Activated naive CD8-positive, alpha-beta T cell (primary cell): Measurements from ENCODE around the gene C5orf58.
A peak's percentile ranks its signal among the peaks of the same experiment; 100 is the strongest.
"Not testable (repeated sequence)": the region's sequence is repeated elsewhere in the genome, so short reads cannot be mapped to it uniquely, and the experiment has no call there.

ENCODE experiments used
- H3K27ac Mint-ChIP-seq: one replicate; pipeline ENCODE4 v1.8.0; 2021; ENCODE audit warnings: mixed read lengths
- H3K27me3 Mint-ChIP-seq: one replicate; pipeline ENCODE4 v1.8.0; 2021; ENCODE audit warnings: mixed read lengths
- H3K36me3 Mint-ChIP-seq: one replicate; pipeline ENCODE4 v1.8.0; 2021; ENCODE audit warnings: mixed read lengths
- H3K4me1 Mint-ChIP-seq: one replicate; pipeline ENCODE4 v1.8.0; 2021; ENCODE audit warnings: low read depth, mixed read lengths
- H3K4me3 Mint-ChIP-seq: one replicate; pipeline ENCODE4 v1.8.0; 2021; ENCODE audit warnings: mild to moderate bottlenecking, mixed read lengths
- H3K9me3 Mint-ChIP-seq: one replicate; pipeline ENCODE4 v1.8.0; 2021; ENCODE audit warnings: low read depth, mixed read lengths

C5orf58 gene

DNA sequence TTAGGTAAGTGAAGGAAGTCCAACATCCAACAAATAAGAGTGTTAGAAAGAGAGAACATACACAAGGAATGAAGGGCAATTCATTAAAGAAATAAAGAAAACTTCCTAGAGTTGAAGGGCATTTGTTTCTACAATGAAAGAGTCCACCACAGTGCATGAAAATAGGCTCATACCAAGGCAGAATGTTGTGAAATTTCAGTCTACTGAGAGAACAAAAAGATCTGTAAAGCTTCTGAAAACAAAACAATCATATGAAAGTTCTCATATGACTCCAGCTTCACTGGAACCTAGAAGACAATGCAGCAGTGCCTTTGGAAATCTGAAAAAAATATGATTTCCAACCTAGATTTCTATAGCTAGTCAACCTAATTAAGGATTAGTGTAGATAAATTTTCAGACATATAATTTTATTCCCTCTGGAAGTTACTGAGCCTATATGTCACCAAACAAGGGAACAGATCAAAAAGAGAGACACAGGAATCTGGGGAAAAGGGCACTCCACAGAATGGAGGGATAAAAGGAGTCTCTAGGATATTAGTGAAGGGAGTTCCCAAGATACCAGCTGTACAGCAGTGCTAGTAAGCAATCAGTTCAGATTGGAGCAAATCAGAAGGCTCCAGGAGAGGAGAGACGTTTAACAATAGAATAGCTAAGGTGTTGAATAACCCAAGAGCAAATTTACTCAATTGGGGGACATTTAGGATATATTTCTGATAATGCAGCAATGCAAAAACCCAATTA is 5.8 kb downstream of the C5orf58 start:
- Mint-ChIP-seq H3K4me3 (no peak overlapping the region), H3K27me3 (no peaks in the 10 kb centered on the region), H3K27ac (peak overlapping the region; percentile 41), H3K4me1 (peaks cover 17% of the 10 kb centered on the region), H3K36me3 (no peaks in the 10 kb centered on the region), H3K9me3 (no peaks in the 10 kb centered on the region)

DNA sequence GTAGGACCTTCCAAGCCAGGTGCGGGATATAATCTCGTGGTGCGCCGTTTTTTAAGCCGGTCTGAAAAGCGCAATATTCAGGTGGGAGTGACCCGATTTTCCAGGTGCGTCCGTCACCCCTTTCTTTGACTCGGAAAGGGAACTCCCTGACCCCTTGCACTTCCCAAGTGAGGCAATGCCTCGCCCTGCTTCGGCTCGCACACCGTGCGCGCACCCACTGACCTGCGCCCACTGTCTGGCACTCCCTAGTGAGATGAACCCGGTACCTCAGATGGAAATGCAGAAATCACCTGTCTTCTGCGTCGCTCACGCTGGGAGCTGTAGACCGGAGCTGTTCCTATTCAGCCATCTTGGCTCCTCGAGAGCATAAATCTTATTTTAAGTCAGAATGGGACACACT is 12.7 kb downstream of the C5orf58 start:
- not testable (repeated sequence) for H3K27me3 Mint-ChIP-seq, H3K4me3 Mint-ChIP-seq, H3K9me3 Mint-ChIP-seq, H3K27ac Mint-ChIP-seq
- Mint-ChIP-seq H3K4me1 (peaks cover 21% of the 10 kb centered on the region), H3K36me3 (peaks cover 28% of the 10 kb centered on the region)

DNA sequence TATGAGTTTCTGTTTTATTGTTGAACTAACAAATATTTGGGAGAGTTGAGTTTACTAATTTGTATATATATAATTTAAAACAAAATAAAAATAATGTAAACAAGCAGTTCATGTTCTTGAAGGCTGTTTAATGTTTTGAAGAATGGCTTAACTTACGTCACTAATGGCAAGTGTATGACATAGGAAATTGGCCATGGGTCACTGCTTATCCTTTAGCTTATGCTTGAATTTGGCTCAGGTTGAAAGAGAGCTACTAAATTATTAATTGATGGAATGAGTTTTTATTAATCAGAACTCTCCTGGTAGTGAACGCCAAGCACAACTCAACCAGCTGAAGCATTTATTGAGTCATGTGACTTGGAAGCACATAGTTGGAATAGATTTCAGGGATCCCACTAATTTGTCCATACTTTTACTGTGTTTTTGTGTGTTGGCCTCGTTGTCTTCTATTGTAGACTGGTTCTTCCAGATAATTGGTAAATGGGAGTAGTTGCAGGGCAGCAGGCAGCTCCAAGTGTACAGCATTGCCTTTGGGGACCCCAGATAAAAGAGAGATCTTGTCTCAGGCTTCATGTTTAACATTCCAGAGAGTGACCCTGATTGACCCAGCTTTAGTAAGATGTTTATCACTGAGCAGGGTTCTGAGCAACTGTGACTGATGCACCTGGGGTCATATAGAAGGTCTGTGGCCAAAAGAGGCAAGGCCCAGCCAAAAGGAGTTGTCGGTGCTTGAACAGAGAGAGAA is 13.5 kb downstream of the C5orf58 start:
- peaks cover 26% of the 10 kb centered on the region for H3K4me1 Mint-ChIP-seq
- H3K27me3 Mint-ChIP-seq = no peaks in the 10 kb centered on the region
- no peak overlapping the region for H3K4me3 Mint-ChIP-seq
- no peaks in the 10 kb centered on the region for H3K9me3 Mint-ChIP-seq
- peaks cover 35% of the 10 kb centered on the region for H3K36me3 Mint-ChIP-seq
- H3K27ac Mint-ChIP-seq = peak overlapping the region; percentile 38

DNA sequence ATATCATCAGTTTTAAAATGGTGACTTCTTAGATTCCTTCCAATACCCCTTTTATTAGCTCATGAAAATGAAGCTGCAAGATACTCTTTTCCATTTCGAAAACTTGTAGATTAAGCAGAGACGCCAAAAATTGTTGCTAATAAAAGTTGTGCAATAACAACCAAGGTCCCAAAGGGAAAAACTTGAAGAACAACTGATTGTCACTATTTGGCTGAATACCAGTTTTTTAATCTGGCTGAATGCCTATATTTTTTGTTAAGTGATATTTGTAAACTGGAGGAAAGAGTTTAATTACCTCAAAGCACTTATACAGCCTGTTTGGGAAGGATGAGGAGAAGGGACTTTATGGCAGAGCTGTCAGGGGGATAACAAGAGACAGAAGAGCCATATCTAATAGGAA is 14.6 kb downstream of the C5orf58 start:
- no peak overlapping the region for H3K27ac Mint-ChIP-seq
- peaks cover 32% of the 10 kb centered on the region for H3K4me1 Mint-ChIP-seq
- H3K4me3 Mint-ChIP-seq = no peak overlapping the region
- H3K9me3 Mint-ChIP-seq = no peaks in the 10 kb centered on the region
- no peaks in the 10 kb centered on the region for H3K27me3 Mint-ChIP-seq
- peaks cover 37% of the 10 kb centered on the region for H3K36me3 Mint-ChIP-seq

DNA sequence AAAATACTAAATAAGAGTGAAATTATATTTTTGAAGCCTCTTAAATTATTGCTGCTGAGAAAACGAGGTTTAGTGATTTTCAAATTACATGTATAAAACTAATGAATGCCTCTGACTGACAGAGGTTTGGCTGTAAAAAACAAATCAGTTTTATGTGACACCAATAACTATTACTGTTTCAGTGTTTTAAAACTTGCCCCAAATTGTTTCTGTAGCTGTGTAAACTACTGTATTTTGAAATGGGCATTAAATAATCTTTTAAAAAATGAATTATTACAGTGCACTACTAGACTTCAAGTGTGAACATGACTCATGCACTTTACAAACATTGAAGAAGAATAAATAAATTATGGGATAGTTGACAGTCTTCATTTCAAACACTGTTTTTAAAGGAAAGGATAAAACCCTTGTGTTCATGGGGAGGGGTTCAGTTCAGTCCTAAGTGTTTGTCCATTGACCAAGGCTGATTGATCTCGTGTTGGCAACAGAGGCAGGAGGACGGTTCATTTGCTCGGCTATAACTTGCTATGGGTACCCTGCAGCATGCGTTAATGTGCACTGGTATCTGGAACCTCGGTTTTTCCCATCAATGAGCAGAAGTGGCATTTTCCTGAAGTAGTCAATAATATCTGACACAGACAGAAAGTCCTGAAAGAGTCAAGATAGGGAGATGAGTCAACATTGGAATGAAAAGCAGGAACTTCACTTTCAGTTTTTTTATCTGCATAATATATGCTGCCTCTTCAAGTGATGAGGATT is 15.6 kb downstream of the C5orf58 start:
- Mint-ChIP-seq H3K4me1 (peaks cover 42% of the 10 kb centered on the region), H3K27me3 (no peaks in the 10 kb centered on the region), H3K9me3 (no peaks in the 10 kb centered on the region), H3K4me3 (peak overlapping the region; percentile 17), H3K27ac (peak overlapping the region; percentile 77), H3K36me3 (peaks cover 37% of the 10 kb centered on the region)

DNA sequence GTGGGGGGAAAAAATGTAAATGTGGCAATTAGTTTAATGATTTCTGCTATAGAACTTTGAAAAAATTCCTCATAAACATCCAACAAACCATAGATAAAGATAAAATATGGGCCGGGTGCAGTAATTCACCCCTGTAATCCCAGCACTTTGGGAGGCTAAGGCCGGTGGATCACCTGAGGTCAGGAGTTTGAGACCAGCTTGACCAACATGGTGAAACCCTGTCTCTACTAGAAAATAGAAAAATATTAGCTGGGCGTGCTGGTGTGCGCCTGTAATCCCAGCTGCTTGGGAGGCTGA is 16.1 kb downstream of the C5orf58 start:
- Mint-ChIP-seq H3K36me3 (peaks cover 38% of the 10 kb centered on the region), H3K27ac (peak overlapping the region; percentile 77)

DNA sequence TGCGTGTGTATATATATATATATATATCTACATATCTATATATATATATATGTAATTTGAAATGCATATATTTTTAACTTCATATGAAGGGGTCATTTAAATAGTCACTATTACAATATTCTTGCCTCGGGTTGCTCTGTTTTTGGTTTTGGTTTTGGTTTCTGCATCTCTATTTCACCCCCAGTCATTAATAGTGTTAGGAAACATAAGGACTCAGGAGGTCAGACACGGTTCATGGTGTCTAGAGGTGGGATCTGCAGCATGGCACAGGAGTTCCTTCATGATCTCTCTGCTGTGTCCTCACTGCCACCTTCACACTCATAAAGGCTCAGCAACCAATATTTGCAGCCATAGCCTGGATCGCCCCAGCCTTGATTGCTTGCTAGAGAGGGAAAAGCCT is 16.6 kb downstream of the C5orf58 start:
- Mint-ChIP-seq H3K27me3 (no peaks in the 10 kb centered on the region), H3K4me3 (no peak overlapping the region), H3K4me1 (peaks cover 52% of the 10 kb centered on the region), H3K27ac (peak overlapping the region; percentile 84), H3K9me3 (no peaks in the 10 kb centered on the region), H3K36me3 (peaks cover 41% of the 10 kb centered on the region)

More for the DNA sequence above, 16.1 kb downstream of the C5orf58 start:
- H3K4me3 Mint-ChIP-seq = peak overlapping the region; percentile 17
- not testable (repeated sequence) for H3K27me3 Mint-ChIP-seq, H3K9me3 Mint-ChIP-seq
- peaks cover 47% of the 10 kb centered on the region for H3K4me1 Mint-ChIP-seq

DNA sequence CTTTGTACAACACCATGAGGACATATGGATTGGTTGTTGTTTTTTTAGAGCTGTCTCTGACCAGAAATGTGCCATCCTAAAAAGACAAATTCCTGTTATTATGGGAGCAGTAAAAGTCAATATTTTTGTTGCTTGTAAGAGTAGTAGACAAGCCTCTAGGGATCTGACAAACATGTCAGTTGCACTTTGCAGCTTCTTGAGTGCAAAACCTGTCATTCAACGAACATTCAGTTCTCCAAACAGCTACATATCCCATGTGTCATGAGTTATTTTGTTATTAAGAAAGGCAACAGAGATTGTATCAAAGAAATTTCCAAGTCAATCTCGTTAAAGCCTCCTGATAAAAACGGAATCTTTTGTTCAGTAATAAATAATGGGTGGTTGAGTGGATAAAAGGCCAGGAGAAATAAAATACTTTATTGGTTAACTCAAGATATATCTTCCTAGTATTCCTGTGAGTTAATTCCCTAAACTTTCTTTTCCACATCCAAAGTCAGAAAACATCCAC is 18.1 kb downstream of the C5orf58 start:
- Mint-ChIP-seq H3K27ac (peak overlapping the region; percentile 84), H3K4me3 (no peak overlapping the region), H3K36me3 (peaks cover 39% of the 10 kb centered on the region), H3K27me3 (no peaks in the 10 kb centered on the region), H3K9me3 (no peaks in the 10 kb centered on the region), H3K4me1 (peaks cover 64% of the 10 kb centered on the region)

DNA sequence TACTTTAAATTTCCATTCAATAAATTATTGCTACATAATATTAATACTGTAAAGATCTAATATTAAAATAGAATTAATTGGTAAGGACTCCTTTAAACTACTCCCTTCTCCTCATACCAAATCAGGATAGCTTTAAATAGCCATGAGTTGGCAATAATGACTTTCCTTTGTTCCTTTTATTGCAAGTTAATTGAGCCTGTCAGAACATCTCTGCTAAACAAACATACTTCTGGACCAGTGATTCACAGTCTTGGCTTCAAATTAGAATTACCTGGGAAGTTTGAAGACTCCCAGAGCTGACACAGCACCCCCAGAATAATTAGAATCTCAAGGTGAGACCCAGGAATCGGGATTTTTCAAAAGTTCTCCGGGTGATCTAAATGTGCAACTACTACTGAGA is 18.7 kb downstream of the C5orf58 start:
- H3K36me3 Mint-ChIP-seq = peaks cover 36% of the 10 kb centered on the region
- no peak overlapping the region for H3K4me3 Mint-ChIP-seq
- no peaks in the 10 kb centered on the region for H3K27me3 Mint-ChIP-seq
- H3K9me3 Mint-ChIP-seq = no peaks in the 10 kb centered on the region
- peak overlapping the region; percentile 84 for H3K27ac Mint-ChIP-seq
- H3K4me1 Mint-ChIP-seq = peaks cover 69% of the 10 kb centered on the region

DNA sequence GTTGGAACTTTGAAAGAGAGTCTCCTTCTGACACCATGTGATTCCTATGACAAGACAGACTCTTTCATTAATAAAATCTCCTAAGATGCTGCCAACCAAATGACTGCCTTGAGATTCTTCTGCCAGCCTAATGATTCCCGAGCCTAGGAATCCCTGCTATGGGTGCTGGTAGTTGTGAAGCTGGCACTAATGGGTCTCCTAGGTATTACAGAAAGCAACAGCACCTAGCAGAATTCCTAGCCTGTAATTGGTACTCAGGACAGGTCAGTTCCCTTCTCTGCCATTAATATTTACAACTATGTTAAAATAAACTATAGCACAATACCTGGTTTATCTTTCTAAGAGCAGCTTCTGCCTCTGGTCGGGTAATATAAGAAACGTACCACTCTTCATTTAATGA is 19.3 kb downstream of the C5orf58 start:
- Mint-ChIP-seq H3K4me1 (peaks cover 75% of the 10 kb centered on the region), H3K27me3 (no peaks in the 10 kb centered on the region), H3K4me3 (peak overlapping the region; percentile 7), H3K36me3 (peaks cover 33% of the 10 kb centered on the region), H3K27ac (peak overlapping the region; percentile 84), H3K9me3 (no peaks in the 10 kb centered on the region)

DNA sequence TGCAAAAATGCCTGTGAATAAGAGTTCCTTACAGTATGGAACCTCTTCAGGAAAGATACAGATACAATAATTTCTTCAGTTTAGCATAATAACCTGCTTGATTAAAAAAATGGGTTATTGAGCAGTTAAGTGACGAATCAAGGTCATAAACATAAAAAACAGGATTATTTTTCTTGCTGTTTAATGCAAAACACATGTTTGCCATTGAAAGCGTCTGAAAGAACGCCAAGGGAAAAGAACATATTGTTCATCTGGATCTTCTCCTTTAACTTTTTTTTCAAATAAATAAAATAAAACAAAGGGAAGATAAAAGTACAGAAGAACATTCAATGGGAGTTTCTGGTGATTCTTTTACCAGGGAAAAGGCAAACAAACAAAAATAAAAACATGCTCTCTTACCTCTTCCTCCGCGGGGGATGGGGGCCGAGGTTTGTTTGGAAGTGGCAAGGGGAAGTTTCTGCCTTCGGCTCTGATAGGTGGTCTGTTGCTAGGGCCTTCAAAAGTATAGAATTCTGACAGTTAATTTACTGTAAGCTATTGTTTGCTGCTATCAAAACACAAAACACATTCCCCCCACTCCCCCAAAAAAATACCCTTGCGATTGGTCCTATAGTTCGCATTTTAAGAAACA is 20.1 kb downstream of the C5orf58 start:
- Mint-ChIP-seq H3K4me1 (peaks cover 83% of the 10 kb centered on the region), H3K27ac (peak overlapping the region; percentile 84), H3K4me3 (no peak overlapping the region), H3K36me3 (peaks cover 27% of the 10 kb centered on the region), H3K27me3 (no peaks in the 10 kb centered on the region), H3K9me3 (no peaks in the 10 kb centered on the region)

DNA sequence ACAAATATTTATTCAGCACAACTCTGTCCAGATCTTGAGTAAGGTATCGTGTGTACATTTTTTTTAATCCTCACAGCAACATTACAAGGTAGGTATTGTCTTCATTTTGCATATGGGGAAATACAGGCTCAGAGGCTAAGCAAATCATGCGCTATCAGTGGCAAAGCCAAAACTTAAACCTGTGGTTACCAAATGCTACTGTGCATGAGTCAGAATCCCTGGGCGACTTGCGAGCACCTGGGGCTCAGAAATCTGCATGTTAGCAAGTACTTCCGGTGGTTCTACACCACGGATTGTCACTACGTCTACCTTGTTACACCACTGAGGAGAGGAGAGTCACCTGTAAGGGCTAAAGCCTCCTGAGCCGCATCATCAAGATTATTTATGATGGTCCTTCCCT is 21.3 kb downstream of the C5orf58 start:
- no peaks in the 10 kb centered on the region for H3K27me3 Mint-ChIP-seq
- peak overlapping the region; percentile 18 for H3K4me3 Mint-ChIP-seq
- no peaks in the 10 kb centered on the region for H3K9me3 Mint-ChIP-seq
- H3K27ac Mint-ChIP-seq = peak overlapping the region; percentile 84
- peaks cover 25% of the 10 kb centered on the region for H3K36me3 Mint-ChIP-seq
- peaks cover 87% of the 10 kb centered on the region for H3K4me1 Mint-ChIP-seq

DNA sequence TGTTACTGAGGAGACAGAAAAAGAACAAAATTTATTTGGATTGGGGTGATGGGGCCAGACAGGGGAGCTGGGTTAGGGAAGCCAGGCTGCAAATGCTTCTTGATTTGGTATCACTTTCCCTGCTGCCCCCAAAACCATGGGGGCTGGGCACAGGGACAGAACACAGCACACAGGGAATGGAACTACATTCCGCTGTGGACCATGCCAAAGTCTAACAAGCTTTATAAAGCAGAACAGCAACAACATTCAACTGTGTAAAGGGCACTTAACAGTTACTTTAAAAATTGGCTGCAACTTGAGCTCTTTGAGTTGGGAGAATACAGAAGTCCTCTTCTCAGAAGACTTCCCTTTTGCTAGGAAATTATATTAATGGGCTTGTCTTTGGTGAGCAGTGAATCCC is 23.8 kb downstream of the C5orf58 start:
- Mint-ChIP-seq H3K27ac (peak overlapping the region; percentile 98), H3K36me3 (peaks cover 24% of the 10 kb centered on the region), H3K27me3 (no peaks in the 10 kb centered on the region), H3K9me3 (no peaks in the 10 kb centered on the region), H3K4me3 (no peak overlapping the region), H3K4me1 (peaks cover 95% of the 10 kb centered on the region)

DNA sequence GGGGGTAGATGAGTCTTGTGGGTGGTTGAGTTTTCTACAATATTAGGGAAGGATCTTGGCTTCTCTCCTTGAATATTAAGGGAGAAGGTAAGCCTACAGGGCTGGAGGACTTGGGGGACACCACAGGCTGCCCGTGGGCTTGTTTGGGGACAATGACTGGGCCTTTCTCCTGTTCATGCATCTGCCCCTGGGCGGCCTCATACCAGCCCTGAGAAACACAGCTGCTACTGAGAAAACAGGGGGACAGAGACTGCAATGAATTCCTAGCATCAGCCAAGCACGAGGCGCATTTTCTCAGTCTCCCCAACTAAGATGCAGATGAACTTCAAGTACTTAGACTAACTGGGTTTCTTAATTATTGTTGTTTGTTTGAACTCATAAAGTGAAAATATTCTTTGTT is 24.6 kb downstream of the C5orf58 start:
- Mint-ChIP-seq H3K36me3 (peaks cover 31% of the 10 kb centered on the region), H3K4me3 (no peak overlapping the region), H3K4me1 (peaks cover 97% of the 10 kb centered on the region), H3K27ac (peak overlapping the region; percentile 98), H3K9me3 (no peaks in the 10 kb centered on the region), H3K27me3 (no peaks in the 10 kb centered on the region)
